Loucy (cell line): ENCODE results near the gene SLC6A13.

Source experiments
- H2AFZ ChIP-seq: fragments of 200-600 bp; sonication (generic); 2 replicates; pipeline ENCODE4 v1.6.0; 2016; ENCODE audit warnings: antibody characterized with exemption, mild to moderate bottlenecking, low read length, moderate library complexity
- H3F3A ChIP-seq: fragments of 200-600 bp; 2 replicates; pipeline ENCODE4 v1.6.0; 2016; ENCODE audit warnings: antibody characterized with exemption, low read depth, mild to moderate bottlenecking
- H3K27me3 ChIP-seq: fragments of 200-600 bp; sonication (generic); 2 replicates; pipeline ENCODE4 v1.6.1; 2014; ENCODE audit warnings: low read length, mild to moderate bottlenecking; ENCODE audit not compliant: insufficient read depth, poor library complexity, severe bottlenecking
- H3K36me3 ChIP-seq: fragments of 200-600 bp; sonication (generic); 2 replicates; pipeline ENCODE4 v1.6.1; 2016; ENCODE audit warnings: low read length; ENCODE audit not compliant: insufficient read depth
- H3K4me1 ChIP-seq: fragments of 200-600 bp; sonication (generic); 2 replicates; pipeline ENCODE4 v1.5.1; 2014; ENCODE audit warnings: low read length, mild to moderate bottlenecking; ENCODE audit not compliant: insufficient read depth, poor library complexity, severe bottlenecking
- H3K4me2 ChIP-seq: fragments of 200-600 bp; sonication (generic); 2 replicates; pipeline ENCODE4 v1.6.0; 2014; ENCODE audit warnings: antibody characterized with exemption, low read length, low read depth, mild to moderate bottlenecking; ENCODE audit not compliant: poor library complexity, severe bottlenecking
- H3K4me3 ChIP-seq: fragments of 200-600 bp; sonication (generic); 2 replicates; pipeline ENCODE4 v1.5.1; 2014; ENCODE audit warnings: low read length, mild to moderate bottlenecking, mixed read lengths; ENCODE audit not compliant: poor library complexity, severe bottlenecking
- H3K79me2 ChIP-seq: fragments of 200-600 bp; sonication (generic); 2 replicates; pipeline ENCODE4 v1.6.1; 2014; ENCODE audit warnings: low read length; ENCODE audit not compliant: insufficient read depth
- H3K9ac ChIP-seq: fragments of 200-600 bp; sonication (generic); 2 replicates; pipeline ENCODE4 v1.6.0; 2014; ENCODE audit warnings: mild to moderate bottlenecking, low read depth, low read length, moderate library complexity; ENCODE audit not compliant: poor library complexity, severe bottlenecking
- H3K9me2 ChIP-seq: fragments of 200-600 bp; sonication (generic); replicated peaks from 2 replicates; pipeline ENCODE4 v1.6.1; 2016; ENCODE audit warnings: low read depth, low read length, mixed read lengths
- H3K9me3 ChIP-seq: fragments of 200-600 bp; sonication (generic); 2 replicates; pipeline ENCODE4 v1.6.1; 2014; ENCODE audit warnings: mild to moderate bottlenecking, antibody characterized with exemption, low read length, low read depth; ENCODE audit not compliant: insufficient read depth
- H4K20me1 ChIP-seq: fragments of 200-600 bp; sonication (generic); 2 replicates; pipeline ENCODE4 v1.6.0; 2014; ENCODE audit warnings: antibody characterized with exemption, low read length, mild to moderate bottlenecking; ENCODE audit not compliant: insufficient read depth, poor library complexity, severe bottlenecking
- EZH2phosphoT487 ChIP-seq: fragments of 200-600 bp; IDR thresholded peaks from 2 replicates; pipeline ENCODE4 v1.6.1; 2018; ENCODE audit warnings: antibody characterized with exemption, mild to moderate bottlenecking, moderate library complexity, borderline replicate concordance
- TF ChIP-seq, protein P1 (sequence below): fragments of 200-600 bp; sonication (generic); conservative IDR thresholded peaks from 2 replicates; pipeline ENCODE4 v1.5.1; 2014; ENCODE audit warnings: mild to moderate bottlenecking, antibody characterized with exemption, low read length

The SLC6A13 gene

DNA sequence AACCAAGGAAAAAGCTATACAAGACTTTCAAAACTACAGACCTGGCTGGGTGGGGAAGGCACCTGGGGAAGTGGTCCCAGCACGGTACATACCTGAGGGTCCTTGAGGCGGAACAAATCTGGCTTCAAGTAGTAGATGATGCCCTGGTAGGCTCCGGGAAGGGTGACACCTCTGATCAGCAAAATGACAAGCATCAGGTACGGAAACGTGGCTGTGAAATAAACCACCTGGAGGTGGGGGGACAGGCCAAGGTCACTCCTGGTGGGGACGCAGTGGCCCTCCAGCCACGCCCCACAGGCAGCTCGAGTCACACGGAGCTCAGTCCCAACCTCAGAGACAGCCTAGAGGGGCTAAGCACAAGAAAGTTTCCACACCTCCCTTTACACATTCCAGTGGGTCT lies 63.9 kb downstream of the SLC6A13 start:
- Histone ChIP-seq H3F3A (no peaks in the 10 kb centered on the region), H4K20me1 (no peaks in the 10 kb centered on the region), H3K4me2 (no peak overlapping the region), H3K9ac (no peak overlapping the region), H3K27me3 (no peaks in the 10 kb centered on the region), H3K36me3 (no peaks in the 10 kb centered on the region), H3K9me2 (no peaks in the 10 kb centered on the region), H3K9me3 (no peaks in the 10 kb centered on the region), H3K79me2 (no peaks in the 10 kb centered on the region), H3K4me1 (no peaks in the 10 kb centered on the region), H3K4me3 (no peak overlapping the region), H2AFZ (no peak overlapping the region)
- TF ChIP-seq EZH2phosphoT487: no peak
- TF ChIP-seq, protein P1, sequence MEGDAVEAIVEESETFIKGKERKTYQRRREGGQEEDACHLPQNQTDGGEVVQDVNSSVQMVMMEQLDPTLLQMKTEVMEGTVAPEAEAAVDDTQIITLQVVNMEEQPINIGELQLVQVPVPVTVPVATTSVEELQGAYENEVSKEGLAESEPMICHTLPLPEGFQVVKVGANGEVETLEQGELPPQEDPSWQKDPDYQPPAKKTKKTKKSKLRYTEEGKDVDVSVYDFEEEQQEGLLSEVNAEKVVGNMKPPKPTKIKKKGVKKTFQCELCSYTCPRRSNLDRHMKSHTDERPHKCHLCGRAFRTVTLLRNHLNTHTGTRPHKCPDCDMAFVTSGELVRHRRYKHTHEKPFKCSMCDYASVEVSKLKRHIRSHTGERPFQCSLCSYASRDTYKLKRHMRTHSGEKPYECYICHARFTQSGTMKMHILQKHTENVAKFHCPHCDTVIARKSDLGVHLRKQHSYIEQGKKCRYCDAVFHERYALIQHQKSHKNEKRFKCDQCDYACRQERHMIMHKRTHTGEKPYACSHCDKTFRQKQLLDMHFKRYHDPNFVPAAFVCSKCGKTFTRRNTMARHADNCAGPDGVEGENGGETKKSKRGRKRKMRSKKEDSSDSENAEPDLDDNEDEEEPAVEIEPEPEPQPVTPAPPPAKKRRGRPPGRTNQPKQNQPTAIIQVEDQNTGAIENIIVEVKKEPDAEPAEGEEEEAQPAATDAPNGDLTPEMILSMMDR: no peak

DNA sequence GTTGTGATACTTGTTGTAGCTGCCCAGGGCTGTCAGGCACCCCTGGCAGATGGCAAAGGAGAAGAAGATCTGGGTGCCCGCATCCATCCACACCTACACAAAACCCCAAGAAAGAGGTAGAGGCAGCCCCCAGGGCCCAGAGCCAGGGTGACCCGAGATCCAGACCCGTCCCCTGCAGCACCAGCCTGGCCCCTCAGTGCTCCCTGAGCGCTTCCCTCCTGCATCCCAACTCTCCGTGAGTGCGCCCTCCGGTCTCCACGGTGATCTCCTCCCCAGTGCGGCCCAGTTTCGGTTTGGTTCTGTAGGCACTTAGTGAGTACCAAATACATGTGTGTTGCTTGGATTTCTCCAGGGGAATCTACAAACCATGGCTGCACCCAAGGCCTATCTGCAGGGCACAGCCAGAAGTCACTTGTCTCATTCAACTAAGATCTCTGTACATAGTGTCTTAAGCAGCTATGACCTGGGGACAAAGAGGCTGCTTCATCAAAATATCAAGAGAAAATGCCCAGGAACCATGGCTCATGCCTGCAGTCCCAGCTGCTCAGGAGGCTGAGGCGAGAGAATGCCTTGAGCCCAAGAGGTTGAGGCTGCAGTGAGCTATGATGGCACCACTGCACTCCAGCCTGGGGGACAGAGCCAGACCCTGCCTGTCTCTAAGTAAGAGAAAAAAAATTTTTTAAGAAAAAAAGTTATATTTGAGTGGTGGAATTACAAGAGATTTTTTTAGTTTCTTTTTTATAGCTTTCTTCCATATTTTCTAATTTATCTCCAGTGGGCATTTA lies 64.5 kb downstream of the SLC6A13 start:
- no peaks in the 10 kb centered on the region for H3K9me2 ChIP-seq
- no peaks in the 10 kb centered on the region for H3K36me3 ChIP-seq
- no peaks in the 10 kb centered on the region for H3K79me2 ChIP-seq
- no peak overlapping the region for H3K9ac ChIP-seq
- no peaks in the 10 kb centered on the region for H3K27me3 ChIP-seq
- H3K4me3 ChIP-seq: no peak overlapping the region
- H3K9me3 ChIP-seq: no peaks in the 10 kb centered on the region
- no peak for TF ChIP-seq EZH2phosphoT487
- TF ChIP-seq, protein P1: no peak
- no peaks in the 10 kb centered on the region for H4K20me1 ChIP-seq
- H2AFZ ChIP-seq: no peak overlapping the region
- H3K4me2 ChIP-seq: no peak overlapping the region
- no peaks in the 10 kb centered on the region for H3K4me1 ChIP-seq
- H3F3A ChIP-seq: no peaks in the 10 kb centered on the region

DNA sequence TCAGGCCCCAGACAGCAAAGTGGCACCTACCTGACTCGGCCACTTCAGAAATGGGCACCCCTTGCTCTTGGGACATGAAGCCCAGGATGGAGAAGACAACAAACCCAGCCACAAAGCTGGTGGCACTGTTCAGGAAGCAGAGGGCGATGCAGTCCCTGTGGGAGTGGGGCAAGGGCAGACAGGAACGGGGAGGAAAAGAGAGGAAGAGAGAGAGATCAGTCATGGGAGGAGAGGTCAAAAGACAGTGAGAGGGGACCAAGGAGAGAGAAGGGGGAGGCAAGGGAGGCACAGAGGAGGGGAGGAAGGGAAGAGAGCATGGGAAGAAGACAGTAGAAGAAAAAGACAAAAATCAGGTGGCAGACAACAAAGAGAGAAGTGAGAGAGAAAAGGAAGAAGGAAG lies 65.3 kb downstream of the SLC6A13 start:
- Histone ChIP-seq H3K4me1 (no peaks in the 10 kb centered on the region), H3K9me2 (no peaks in the 10 kb centered on the region), H3K36me3 (no peaks in the 10 kb centered on the region), H3K4me3 (no peak overlapping the region), H3F3A (no peaks in the 10 kb centered on the region), H3K9me3 (no peaks in the 10 kb centered on the region), H3K27me3 (no peaks in the 10 kb centered on the region), H3K9ac (no peak overlapping the region), H3K4me2 (no peak overlapping the region), H2AFZ (no peak overlapping the region), H4K20me1 (no peaks in the 10 kb centered on the region), H3K79me2 (no peaks in the 10 kb centered on the region)
- no peak for TF ChIP-seq EZH2phosphoT487
- TF ChIP-seq, protein P1: no peak
